ENCODE measurements around the gene SLC22A31.

Gene SLC22A31

DNA sequence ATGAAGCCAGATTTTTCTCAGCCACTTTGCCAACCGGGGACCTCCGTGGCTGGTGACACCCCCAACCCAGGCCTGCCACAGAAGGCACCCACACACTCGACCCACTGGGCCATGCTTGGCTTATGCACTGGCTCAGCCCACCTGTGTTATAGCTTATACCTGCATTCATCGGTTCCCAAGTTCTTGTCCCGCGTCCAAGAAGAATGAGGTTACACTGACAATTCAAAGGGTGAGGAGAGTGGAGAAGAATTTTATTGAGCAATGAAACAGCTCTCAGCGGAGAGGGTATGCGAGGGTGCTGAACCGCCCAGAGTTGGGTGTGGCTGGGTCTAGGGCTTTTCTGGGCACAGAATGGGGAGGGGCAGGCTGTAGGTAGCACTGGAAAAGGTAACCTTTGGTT, 51.0 kb downstream of the SLC22A31 start:
- DNase-seq (ENCODE audit: low read depth) = no peak

- DNase-seq (ENCODE audit: low read depth) = no peak
Measured at GRCh38 chr16:89147085-89147817, 53.1 kb downstream of the SLC22A31 start.

- DNase-seq (ENCODE audit: low read depth) = no peak
Measured at GRCh38 chr16:89146211-89147005, 53.9 kb downstream of the SLC22A31 start.

All from GM04503 (cell line).